T-helper 2 cell treated with Interferon-gamma antibody and Interleukin-4, amounts not matched to agents 5 μg/mL and 100 μg/mL, for 36 hours (primary cell): ENCODE data around the gene POU6F2.
"Not testable (repeated sequence)": the region's sequence is repeated elsewhere in the genome, so short reads cannot be mapped to it uniquely, and the experiment has no call there.

Experiments used
- DNase-seq: peaks from one replicate; pipeline ENCODE4 v3.0.0; 2021; ENCODE audit warnings: low spot score
- H3K27ac Mint-ChIP-seq: one replicate; pipeline ENCODE4 v1.8.0; 2021; ENCODE audit warnings: mild to moderate bottlenecking, mixed read lengths
- H3K27me3 Mint-ChIP-seq: one replicate; pipeline ENCODE4 v1.8.0; 2021; ENCODE audit warnings: low read depth, mixed read lengths
- H3K36me3 Mint-ChIP-seq: one replicate; pipeline ENCODE4 v1.8.0; 2021; ENCODE audit warnings: low read depth, mixed read lengths
- H3K4me1 Mint-ChIP-seq: one replicate; pipeline ENCODE4 v1.8.0; 2021; ENCODE audit warnings: low read depth, mixed read lengths
- H3K4me3 Mint-ChIP-seq: one replicate; pipeline ENCODE4 v1.8.0; 2022; ENCODE audit warnings: mild to moderate bottlenecking, moderate library complexity, mixed read lengths
- H3K9me3 Mint-ChIP-seq: one replicate; pipeline ENCODE4 v1.8.0; 2021; ENCODE audit warnings: mixed read lengths

The POU6F2 gene

DNA sequence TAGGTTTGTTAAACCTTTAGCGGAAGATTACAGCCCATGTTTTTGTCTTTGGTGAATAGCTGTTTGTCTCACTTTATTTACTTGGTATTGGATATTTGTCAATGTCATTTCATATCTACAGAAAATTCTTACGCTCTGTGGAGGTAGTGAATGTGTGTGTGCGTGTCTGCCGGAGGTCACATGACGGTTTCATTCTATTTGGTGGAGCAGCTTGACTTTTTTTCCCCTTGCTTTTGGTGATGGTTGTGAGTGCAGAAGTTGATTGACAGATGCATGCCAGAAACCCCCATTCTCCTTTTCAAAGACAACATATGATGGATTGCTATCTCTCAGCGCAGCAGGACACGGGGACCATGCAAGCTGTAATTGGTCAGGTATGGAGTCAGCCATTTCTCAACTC is at the start of gene POU6F2:
TSS of gene POU6F2 (plus strand) at position 225 of the 400 bp plus-strand sequence. CDS start at position 270, 45 bp downstream.
- Mint-ChIP-seq H3K27ac (no peak within 1 kb of the TSS), H3K4me1 (no peaks in the 10 kb centered on the region), H3K36me3 (no peaks in the 10 kb centered on the region), H3K27me3 (peaks cover 38% of the 10 kb centered on the region), H3K4me3 (no peak within 1 kb of the TSS), H3K9me3 (no peaks in the 10 kb centered on the region)
- DNase-seq, result no peak

- Mint-ChIP-seq H3K4me1 (peaks cover 7% of the 10 kb centered on the region), H3K27ac (no peak overlapping the region), H3K27me3 (peaks cover 2% of the 10 kb centered on the region), H3K36me3 (no peaks in the 10 kb centered on the region), H3K9me3 (no peaks in the 10 kb centered on the region), H3K4me3 (no peak overlapping the region)
- no peak for DNase-seq
These were observed 49.2 kb upstream of the POU6F2 start for GRCh38 chr7:38928506-38928905.

DNA sequence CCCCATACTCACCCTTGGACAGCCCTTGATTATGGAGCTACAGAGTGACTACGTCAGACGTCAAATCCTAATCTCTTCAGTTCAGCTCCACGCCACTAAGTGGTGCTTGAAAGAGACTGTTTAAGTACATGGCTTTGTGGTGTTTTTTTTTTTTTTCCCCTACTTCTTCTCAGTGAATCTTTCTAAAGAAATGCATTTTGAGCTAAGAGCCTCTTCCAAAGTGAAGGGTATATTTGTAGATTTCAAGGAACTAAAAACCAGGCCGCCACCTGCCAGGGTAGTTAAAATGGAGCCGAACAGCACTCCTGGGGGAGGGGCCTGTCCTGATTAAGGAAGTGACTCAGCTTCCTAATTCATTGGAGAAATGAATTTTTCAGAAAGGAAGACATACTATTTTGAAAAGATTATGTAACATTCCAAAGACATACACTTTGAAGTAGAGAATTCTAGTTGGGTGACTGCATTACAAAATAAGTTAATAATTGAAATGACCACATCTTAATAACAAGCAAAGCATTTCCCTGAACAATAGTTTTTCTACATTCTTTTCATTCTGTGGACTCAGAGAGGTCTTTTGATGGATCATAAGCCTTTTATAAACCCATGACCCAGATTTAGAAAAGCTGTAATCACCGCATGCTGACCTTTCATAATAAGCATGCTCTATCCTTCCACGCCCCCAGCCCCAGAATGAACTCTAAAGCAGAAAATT is 48.1 kb upstream of the POU6F2 start:
- Mint-ChIP-seq H3K4me3 (no peak overlapping the region), H3K9me3 (no peaks in the 10 kb centered on the region), H3K27ac (no peak overlapping the region), H3K4me1 (peaks cover 7% of the 10 kb centered on the region), H3K36me3 (no peaks in the 10 kb centered on the region), H3K27me3 (peaks cover 2% of the 10 kb centered on the region)
- no peak for DNase-seq

DNA sequence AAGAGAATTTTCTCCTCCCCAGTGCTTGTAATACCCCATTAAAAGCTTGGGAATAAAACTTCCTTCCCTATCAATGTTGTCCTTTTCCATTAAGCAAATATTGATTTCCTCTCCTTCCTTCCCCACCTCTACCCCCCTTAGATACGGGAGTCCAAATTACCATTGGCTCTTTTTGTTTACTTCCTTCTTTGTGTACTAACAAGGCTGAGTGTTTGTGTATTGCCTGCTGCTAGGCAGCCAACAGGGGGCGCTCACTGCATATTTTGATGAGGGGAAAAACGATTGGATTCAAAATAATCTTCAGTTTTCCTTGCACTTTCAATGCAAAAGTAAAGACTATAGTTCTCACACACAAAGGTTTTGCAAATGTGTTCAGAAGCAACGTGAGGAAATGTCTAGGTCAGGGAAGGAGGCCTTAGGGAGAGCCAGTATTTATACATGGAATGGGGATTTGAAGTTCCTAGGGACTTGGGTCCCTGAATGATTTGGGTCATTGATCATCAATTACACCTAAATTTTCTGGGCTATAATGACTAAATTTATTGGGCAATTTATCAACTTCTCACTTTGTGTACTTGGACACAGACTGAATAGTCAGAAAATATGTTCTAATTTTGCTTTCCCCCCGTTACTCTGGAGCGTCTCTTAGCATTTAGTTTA is 45.1 kb upstream of the POU6F2 start:
- Mint-ChIP-seq H3K27me3 (peaks cover 2% of the 10 kb centered on the region), H3K9me3 (no peaks in the 10 kb centered on the region), H3K4me1 (peaks cover 7% of the 10 kb centered on the region), H3K36me3 (no peaks in the 10 kb centered on the region), H3K27ac (no peak overlapping the region), H3K4me3 (no peak overlapping the region)
- peak; percentile 17 for DNase-seq

- no peak for DNase-seq
- Mint-ChIP-seq H3K27ac (no peak overlapping the region), H3K27me3 (peaks cover 2% of the 10 kb centered on the region), H3K4me3 (no peak overlapping the region), H3K36me3 (no peaks in the 10 kb centered on the region), H3K9me3 (no peaks in the 10 kb centered on the region), H3K4me1 (peaks cover 6% of the 10 kb centered on the region)
These were observed 43.7 kb upstream of the POU6F2 start for GRCh38 chr7:38934051-38934450.

- no peaks in the 10 kb centered on the region for H3K36me3 Mint-ChIP-seq
- H3K4me3 Mint-ChIP-seq, result no peak overlapping the region
- peaks cover 6% of the 10 kb centered on the region for H3K4me1 Mint-ChIP-seq
- H3K9me3 Mint-ChIP-seq, result no peaks in the 10 kb centered on the region
- no peak overlapping the region for H3K27ac Mint-ChIP-seq
- H3K27me3 Mint-ChIP-seq, result peaks cover 2% of the 10 kb centered on the region
- no peak for DNase-seq
These were observed 43.2 kb upstream of the POU6F2 start for GRCh38 chr7:38934536-38934935.

- Mint-ChIP-seq H3K4me1 (peaks cover 3% of the 10 kb centered on the region), H3K27ac (no peak overlapping the region), H3K4me3 (no peak overlapping the region), H3K27me3 (no peaks in the 10 kb centered on the region), H3K36me3 (no peaks in the 10 kb centered on the region), H3K9me3 (no peaks in the 10 kb centered on the region)
- no peak for DNase-seq
These were observed 41.1 kb upstream of the POU6F2 start for GRCh38 chr7:38936641-38937040.

- H3K4me3 Mint-ChIP-seq, result no peak overlapping the region
- H3K36me3 Mint-ChIP-seq, result no peaks in the 10 kb centered on the region
- no peaks in the 10 kb centered on the region for H3K9me3 Mint-ChIP-seq
- no peak for DNase-seq
- no peaks in the 10 kb centered on the region for H3K27me3 Mint-ChIP-seq
- H3K4me1 Mint-ChIP-seq, result no peaks in the 10 kb centered on the region
- no peak overlapping the region for H3K27ac Mint-ChIP-seq
These were observed 39.7 kb upstream of the POU6F2 start for GRCh38 chr7:38938001-38938485.

DNA sequence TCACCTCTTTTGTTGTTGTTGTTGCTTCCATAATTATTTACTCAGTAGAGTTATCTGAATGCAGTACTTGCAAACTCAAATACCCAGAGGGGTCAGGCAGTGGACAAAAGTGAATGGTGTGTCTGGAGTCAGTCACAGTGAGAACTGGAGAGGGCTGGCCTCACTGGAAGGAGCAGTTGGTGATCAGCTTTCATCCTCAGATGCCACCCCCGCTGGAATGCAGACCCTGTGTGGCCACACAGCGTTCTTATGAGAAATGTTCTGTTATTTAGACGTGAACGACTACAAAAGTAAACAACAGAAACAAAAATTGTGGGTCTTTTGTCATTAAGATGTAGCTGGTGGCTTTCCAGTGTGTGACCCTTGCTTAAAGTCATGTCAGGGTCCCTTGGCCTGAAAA is 39.1 kb upstream of the POU6F2 start:
- no peak overlapping the region for H3K4me3 Mint-ChIP-seq
- no peaks in the 10 kb centered on the region for H3K9me3 Mint-ChIP-seq
- H3K27me3 Mint-ChIP-seq, result no peaks in the 10 kb centered on the region
- no peak overlapping the region for H3K27ac Mint-ChIP-seq
- no peaks in the 10 kb centered on the region for H3K4me1 Mint-ChIP-seq
- DNase-seq, result no peak
- H3K36me3 Mint-ChIP-seq, result no peaks in the 10 kb centered on the region

DNA sequence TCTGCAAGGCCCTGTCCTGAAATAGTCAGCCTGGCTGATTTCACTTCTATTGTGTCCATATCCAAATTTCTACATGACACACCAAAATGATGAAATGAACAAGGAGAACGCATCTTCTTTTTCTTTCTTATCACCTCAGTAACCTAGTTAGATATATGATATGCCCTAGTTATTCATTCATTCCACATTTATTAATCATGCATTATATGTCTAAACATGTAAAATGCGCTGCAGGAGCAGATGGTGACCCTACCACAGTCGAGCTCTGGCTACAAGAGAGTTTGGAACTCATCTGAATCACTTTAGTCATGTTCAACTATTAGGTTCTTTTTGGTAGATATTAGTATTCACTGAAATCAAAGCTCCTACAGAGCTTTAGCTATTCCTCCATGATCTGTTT is 36.9 kb upstream of the POU6F2 start:
- H3K27me3 Mint-ChIP-seq, result no peaks in the 10 kb centered on the region

GRCh38 chr7:38942431-38943051 is 35.2 kb upstream of the POU6F2 start:
- no peak for DNase-seq
- H3K4me1 Mint-ChIP-seq, result no peaks in the 10 kb centered on the region
- no peaks in the 10 kb centered on the region for H3K9me3 Mint-ChIP-seq
- H3K36me3 Mint-ChIP-seq, result no peaks in the 10 kb centered on the region
- no peak overlapping the region for H3K27ac Mint-ChIP-seq
- no peak overlapping the region for H3K4me3 Mint-ChIP-seq
- no peaks in the 10 kb centered on the region for H3K27me3 Mint-ChIP-seq

More for the DNA sequence above, 36.9 kb upstream of the POU6F2 start:
- Mint-ChIP-seq H3K27ac (no peak overlapping the region), H3K9me3 (no peaks in the 10 kb centered on the region), H3K4me3 (no peak overlapping the region), H3K36me3 (no peaks in the 10 kb centered on the region), H3K4me1 (no peaks in the 10 kb centered on the region)
- no peak for DNase-seq

DNA sequence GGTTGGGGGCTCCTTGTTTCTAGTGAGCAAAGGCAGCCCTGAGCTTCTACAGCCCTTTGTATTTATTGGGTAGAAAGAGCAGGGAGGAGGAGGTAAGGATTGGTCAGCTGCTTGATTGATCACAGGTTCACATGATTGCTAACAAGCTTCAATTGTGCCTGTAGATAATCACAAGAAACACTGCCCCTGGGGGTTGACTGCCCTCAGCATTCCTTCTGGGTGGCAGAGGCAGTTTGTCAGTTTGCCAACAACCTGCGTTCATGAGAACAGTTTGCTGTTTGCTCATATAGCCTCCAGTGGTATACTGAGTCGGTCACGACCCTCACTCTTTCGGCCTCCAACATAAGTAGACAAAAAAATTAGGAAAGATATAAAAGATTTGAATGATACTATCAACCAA is 30.2 kb upstream of the POU6F2 start:
- not testable (repeated sequence) for H3K36me3 Mint-ChIP-seq, H3K27me3 Mint-ChIP-seq, H3K4me1 Mint-ChIP-seq, H3K4me3 Mint-ChIP-seq, DNase-seq, H3K9me3 Mint-ChIP-seq, H3K27ac Mint-ChIP-seq

- Mint-ChIP-seq H3K36me3 (no peaks in the 10 kb centered on the region), H3K4me1 (no peaks in the 10 kb centered on the region), H3K27me3 (peaks cover 5% of the 10 kb centered on the region), H3K27ac (no peak overlapping the region), H3K9me3 (no peaks in the 10 kb centered on the region), H3K4me3 (no peak overlapping the region)
- DNase-seq, result no peak
These were observed 27.4 kb upstream of the POU6F2 start for GRCh38 chr7:38950309-38950708.

DNA sequence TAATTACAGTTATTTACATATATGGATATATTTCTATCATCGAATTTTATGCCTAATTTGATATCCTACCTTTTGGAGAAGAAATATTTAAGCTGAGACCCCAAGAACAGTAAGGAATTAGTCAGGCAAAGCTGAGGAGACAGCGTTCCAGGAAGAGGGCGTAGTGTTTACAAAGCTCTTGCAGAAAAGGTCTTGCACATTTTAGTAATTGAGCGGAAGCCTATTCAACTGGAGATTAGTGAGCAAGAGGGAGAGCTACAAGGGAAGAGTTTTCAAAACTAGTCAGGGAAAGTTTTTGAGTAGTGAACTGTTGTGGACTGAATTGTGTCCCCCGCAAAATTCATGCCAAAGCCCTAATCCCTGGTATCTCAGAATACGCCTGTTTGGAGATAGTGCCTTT is 26.5 kb upstream of the POU6F2 start:
- DNase-seq, result no peak
- Mint-ChIP-seq H3K4me3 (no peak overlapping the region), H3K27ac (no peak overlapping the region), H3K4me1 (no peaks in the 10 kb centered on the region), H3K36me3 (no peaks in the 10 kb centered on the region), H3K27me3 (peaks cover 7% of the 10 kb centered on the region), H3K9me3 (no peaks in the 10 kb centered on the region)
